CD14-positive monocyte (primary cell): ENCODE measurements around the gene SPINT1. TPM values are rescaled to one million over a fixed set of nuclear protein-coding genes. Genes with fewer than 3 reads are reported as not detected.

Experiments used
- DNase-seq, 3 donors: peaks; one replicate each; pipeline ENCODE4 v3.0.0-alpha.2; 2011 to 2022
- H2AFZ ChIP-seq: 2 replicates; pipeline ENCODE4 v1.6.0; 2012; ENCODE audit warnings: mild to moderate bottlenecking, low read depth, low read length, inconsistent platforms; ENCODE audit not compliant: insufficient read depth, poor library complexity, severe bottlenecking
- H3K27ac ChIP-seq, 2 donors: 1 replicate in 1 of 2; 2 replicates in 1 of 2; pipeline ENCODE4 v1.5.1; 2012 to 2013; ENCODE audit warnings: low read length in 2 of 2, control low read depth in 1 of 2, inconsistent platforms in 1 of 2, low read depth in 1 of 2, mild to moderate bottlenecking in 1 of 2
- H3K27me3 ChIP-seq, 2 donors: one replicate each; pipeline versions ENCODE4 v1.6.0 to v1.6.1; 2011 to 2013; ENCODE audit warnings: low read length in 2 of 2; ENCODE audit not compliant: control insufficient read depth in 2 of 2, insufficient read depth in 2 of 2
- H3K36me3 ChIP-seq, 2 donors: replicated peaks in 1 of 2; 1 replicate in 1 of 2; 2 replicates in 1 of 2; pipeline versions ENCODE4 v1.5.1 to v1.6.1; 2012 to 2013; ENCODE audit warnings: low read length in 2 of 2, control low read depth in 1 of 2, inconsistent platforms in 1 of 2, mild to moderate bottlenecking in 1 of 2; ENCODE audit not compliant: insufficient read depth in 2 of 2, control insufficient read depth in 1 of 2
- H3K4me1 ChIP-seq, 2 donors: 1 replicate in 1 of 2; 2 replicates in 1 of 2; pipeline versions ENCODE4 v1.5.1 to v1.6.1; 2012 to 2013; ENCODE audit warnings: low read length in 2 of 2, control low read depth in 1 of 2, inconsistent platforms in 1 of 2, mild to moderate bottlenecking in 1 of 2, moderate library complexity in 1 of 2; ENCODE audit not compliant: insufficient read depth in 2 of 2, control insufficient read depth in 1 of 2
- H3K4me2 ChIP-seq: replicated peaks from 2 replicates; pipeline ENCODE3; 2012; ENCODE audit warnings: low read length, moderate library complexity, mild to moderate bottlenecking; ENCODE audit not compliant: poor library complexity, severe bottlenecking; ENCODE audit errors: extremely low read depth
- H3K4me3 ChIP-seq, 3 experiments: fragments of 200-600 bp in 1 of 3; sonication (generic) in 1 of 3; replicated peaks in 1 of 3; 1 replicate in 2 of 3; 2 replicates in 1 of 3; pipeline ENCODE4 v1.5.1; 2011 to 2013; ENCODE audit warnings: low read length in 3 of 3, mild to moderate bottlenecking in 3 of 3, control low read depth in 2 of 3, low read depth in 2 of 3, inconsistent platforms in 1 of 3, moderate library complexity in 1 of 3
- H3K79me2 ChIP-seq: 2 replicates; pipeline ENCODE4 v1.6.0; 2012; ENCODE audit warnings: mild to moderate bottlenecking, control low read depth, inconsistent platforms, low read length, moderate library complexity; ENCODE audit not compliant: insufficient read depth
- H3K9ac ChIP-seq: 2 replicates; pipeline ENCODE4 v1.6.0; 2017; ENCODE audit warnings: low read length, mild to moderate bottlenecking; ENCODE audit not compliant: insufficient read depth, poor library complexity, severe bottlenecking
- H3K9me3 ChIP-seq, 2 donors: replicated peaks in 1 of 2; 1 replicate in 1 of 2; 2 replicates in 1 of 2; pipeline versions ENCODE4 v1.5.1 to v1.6.1; 2012 to 2013; ENCODE audit warnings: low read length in 2 of 2, control low read depth in 1 of 2; ENCODE audit not compliant: control insufficient read depth in 1 of 2, insufficient read depth in 1 of 2
- H4K20me1 ChIP-seq: 2 replicates; pipeline ENCODE4 v1.6.0; 2012; ENCODE audit warnings: mild to moderate bottlenecking, low read length, control low read depth, moderate library complexity; ENCODE audit not compliant: insufficient read depth
- H3K27ac Mint-ChIP-seq, 7 donors: one replicate each; pipeline ENCODE4 v1.8.0; 2020; ENCODE audit warnings: mild to moderate bottlenecking in 7 of 7, mixed read lengths in 7 of 7, moderate library complexity in 6 of 7, inconsistent platforms in 2 of 7
- H3K27me3 Mint-ChIP-seq, 3 donors: one replicate each; pipeline ENCODE4 v1.8.0; 2021 to 2022; ENCODE audit warnings: low read depth in 3 of 3, mild to moderate bottlenecking in 3 of 3, mixed read lengths in 3 of 3, moderate library complexity in 3 of 3, inconsistent platforms in 1 of 3
- H3K36me3 Mint-ChIP-seq, 2 donors: one replicate each; pipeline ENCODE4 v1.8.0; 2020; ENCODE audit warnings: mixed read lengths in 2 of 2, inconsistent platforms in 1 of 2, mild to moderate bottlenecking in 1 of 2
- H3K4me1 Mint-ChIP-seq: one replicate; pipeline ENCODE4 v1.8.0; 2020; ENCODE audit warnings: mild to moderate bottlenecking, mixed read lengths
- H3K4me3 Mint-ChIP-seq, 2 donors: one replicate each; pipeline ENCODE4 v1.8.0; 2020; ENCODE audit warnings: mild to moderate bottlenecking in 2 of 2, mixed read lengths in 2 of 2, moderate library complexity in 1 of 2
- H3K9me3 Mint-ChIP-seq, 7 donors: one replicate each; pipeline ENCODE4 v1.8.0; 2020 to 2022; ENCODE audit warnings: mixed read lengths in 7 of 7, mild to moderate bottlenecking in 6 of 7, moderate library complexity in 6 of 7, inconsistent platforms in 2 of 7
- CTCF ChIP-seq: fragments of 200-600 bp; IDR thresholded peaks from one replicate; pipeline ENCODE4 v1.8.0; 2022; ENCODE audit warnings: antibody characterized with exemption, mild to moderate bottlenecking
- WGBS: methylation state at CpG from one replicate; pipeline ENCODE4 v1.1.5; 2013; ENCODE audit warnings: missing lambda C conversion rate; ENCODE audit not compliant: insufficient coverage; 5-methylcytosine and 5-hydroxymethylcytosine counted together
- intact Hi-C, 2 donors: fragments of 100-400 bp; cut with micrococcal nuclease; formaldehyde crosslinking; loops; one replicate each; pipeline versions ENCODE4 v1.15.0 to v1.15.1; 2023
- polyA plus RNA-seq, 3 donors: library from polyadenylated mRNA; depleted of rRNA in 1 of 3; unstranded in 2 of 3; stranded (reverse) in 1 of 3; fragments of 300-500 nt in 2 of 3; fragments of >200 nt in 1 of 3; fragmentation: Illumina TruSeq in 2 of 3; gene quantifications; 1 replicate in 2 of 3; 2 replicates in 1 of 3; pipeline ENCODE4 v1.2.3, GENCODE V29; 2012 to 2021

SPINT1 gene
- polyA plus RNA-seq, 3 donors: 17.1 to 46.5 (median 21.5) TPM

GRCh38 chr15:40854161-40854560 lies 10.3 kb downstream of the SPINT1 start:
- no peak for DNase-seq
- WGBS: 82% methylated on average over 4 of the region's 10 CpGs
- Histone ChIP-seq H3K4me2 (no peak overlapping the region), H3K27me3 (no peaks in the 10 kb centered on the region), H3K9ac (no peak overlapping the region), H2AFZ (no peak overlapping the region), H3K36me3 (peaks cover 42 to 58% of the 10 kb centered on the region in 2 donors), H3K4me1 (peaks cover 18 to 24% of the 10 kb centered on the region in 2 donors), H3K27ac (no peak overlapping the region), H3K79me2 (no peaks in the 10 kb centered on the region), H4K20me1 (peaks cover 15% of the 10 kb centered on the region), H3K9me3 (no peaks in the 10 kb centered on the region), H3K4me3 (no peak overlapping the region)
- Mint-ChIP-seq H3K4me1 (peaks cover 20% of the 10 kb centered on the region), H3K27me3 (peaks cover 3 to 7% (median 4%) of the 10 kb centered on the region in 3 donors), H3K4me3 (no peak overlapping the region), H3K9me3 (peaks cover 0 to 3% (median 0%) of the 10 kb centered on the region in 7 donors), H3K27ac (no peak overlapping the region), H3K36me3 (peaks cover 55 to 81% of the 10 kb centered on the region in 2 donors)
- no peak for TF ChIP-seq CTCF
- intact Hi-C loops: no loop called here

GRCh38 chr15:40855706-40856234 lies 11.9 kb downstream of the SPINT1 start:
- Histone ChIP-seq H3K79me2 (no peaks in the 10 kb centered on the region), H3K4me1 (peaks cover 31 to 40% of the 10 kb centered on the region in 2 donors), H3K4me2 (no peak overlapping the region), H2AFZ (no peak overlapping the region), H3K36me3 (peaks cover 38 to 53% of the 10 kb centered on the region in 2 donors), H4K20me1 (peaks cover 12% of the 10 kb centered on the region), H3K27ac (no peak overlapping the region), H3K4me3 (no peak overlapping the region), H3K9me3 (no peaks in the 10 kb centered on the region), H3K27me3 (no peaks in the 10 kb centered on the region), H3K9ac (no peak overlapping the region)
- peaks cover 42 to 72% of the 10 kb centered on the region in 2 donors for H3K36me3 Mint-ChIP-seq
- no peak for DNase-seq
- no peak for TF ChIP-seq CTCF
- WGBS: 100% methylated on average over 7 of the region's 13 CpGs
- peak overlapping the region in 1 of 7 donors; percentile 43 for H3K27ac Mint-ChIP-seq
- intact Hi-C loops: loop anchor here in 1 of 2 donors (2.0 kb wide), 1 partner anchor 167 kb away; no protein-coding TSS in a partner anchor
- H3K4me1 Mint-ChIP-seq: peaks cover 33% of the 10 kb centered on the region
- peaks cover 0 to 3% (median 0%) of the 10 kb centered on the region in 7 donors for H3K9me3 Mint-ChIP-seq
- H3K27me3 Mint-ChIP-seq: peaks cover 2 to 7% (median 4%) of the 10 kb centered on the region in 3 donors
- no peak overlapping the region for H3K4me3 Mint-ChIP-seq
